COLO829 (cell line): ENCODE results near the gene KCNJ5.

ENCODE experiments used
- DNase-seq: peaks from one replicate; pipeline ENCODE4 v3.0.0; 2012; ENCODE audit warnings: low spot score

The KCNJ5 gene

DNA sequence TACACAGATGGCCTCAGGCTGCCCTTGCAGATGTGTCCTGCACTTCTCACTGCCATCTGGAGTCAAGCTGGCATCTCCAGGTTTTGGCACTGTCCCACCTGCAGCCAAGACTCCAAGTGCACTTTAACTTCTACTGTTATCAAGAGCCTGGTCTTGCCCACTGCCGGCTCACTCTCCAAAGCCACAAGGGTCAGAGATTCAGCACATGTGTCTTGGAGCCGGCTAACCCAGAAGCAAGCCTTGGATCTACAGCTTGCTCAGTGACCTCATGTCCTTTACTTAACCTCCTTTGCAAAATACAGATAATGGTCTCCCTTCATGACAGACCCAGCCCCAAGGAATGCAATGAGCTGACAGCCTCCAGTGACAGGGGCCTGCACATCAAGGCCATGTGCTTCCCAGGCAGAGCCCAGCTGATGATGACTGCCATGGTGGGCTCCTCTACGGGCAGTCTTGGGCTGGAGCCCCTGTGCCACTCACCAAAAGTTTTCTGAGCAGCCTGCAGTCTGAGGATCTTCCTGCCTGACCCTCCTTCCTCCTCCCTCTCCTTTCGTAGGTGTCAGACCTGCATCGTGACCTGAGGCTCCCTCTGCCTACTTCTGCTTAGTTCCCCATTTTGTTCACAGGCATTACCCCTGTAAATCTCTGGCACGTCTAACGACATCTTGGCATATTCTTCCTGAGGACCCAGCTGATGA lies 42.5 kb downstream of the KCNJ5 start:
- no peak for DNase-seq

DNA sequence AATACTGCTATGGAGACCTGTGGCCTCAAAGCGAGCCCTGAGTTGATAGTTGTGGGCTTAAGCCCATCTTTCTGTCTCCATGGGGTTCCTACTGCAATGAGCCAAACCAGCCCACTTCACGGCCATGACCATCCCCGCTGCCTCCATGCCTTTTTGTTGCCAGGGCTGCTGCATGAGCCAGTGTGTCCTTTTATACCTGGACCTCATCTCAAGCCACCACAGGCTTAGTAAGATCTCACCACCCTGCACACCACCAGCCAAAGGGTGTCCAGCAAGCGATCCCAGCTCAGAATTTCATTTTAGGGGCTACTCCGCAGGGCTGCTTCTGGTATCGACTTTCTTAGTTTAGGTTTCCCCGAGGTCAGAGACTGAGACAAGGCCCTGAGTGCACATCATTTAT lies 43.2 kb downstream of the KCNJ5 start:
- DNase-seq, result no peak

DNA sequence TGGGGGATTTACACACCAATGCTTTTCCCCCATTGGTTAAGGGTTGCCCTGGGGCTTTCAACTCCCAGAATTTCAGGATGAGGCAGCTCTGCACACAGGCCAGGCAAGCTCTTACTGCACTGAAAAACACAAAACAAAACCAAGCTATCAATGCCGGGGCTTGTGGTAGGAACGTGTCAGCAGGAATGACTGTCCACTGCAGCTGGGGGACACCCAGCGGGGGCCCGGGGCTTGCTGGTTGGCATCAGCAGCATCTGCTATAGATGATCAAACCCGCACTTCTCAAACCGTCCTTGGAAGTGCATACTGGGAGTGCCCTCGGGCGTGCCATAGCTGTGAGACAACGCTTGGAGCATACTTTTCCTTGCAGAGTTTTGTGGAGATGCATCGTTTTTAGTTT lies 43.8 kb downstream of the KCNJ5 start:
- no peak for DNase-seq

DNA sequence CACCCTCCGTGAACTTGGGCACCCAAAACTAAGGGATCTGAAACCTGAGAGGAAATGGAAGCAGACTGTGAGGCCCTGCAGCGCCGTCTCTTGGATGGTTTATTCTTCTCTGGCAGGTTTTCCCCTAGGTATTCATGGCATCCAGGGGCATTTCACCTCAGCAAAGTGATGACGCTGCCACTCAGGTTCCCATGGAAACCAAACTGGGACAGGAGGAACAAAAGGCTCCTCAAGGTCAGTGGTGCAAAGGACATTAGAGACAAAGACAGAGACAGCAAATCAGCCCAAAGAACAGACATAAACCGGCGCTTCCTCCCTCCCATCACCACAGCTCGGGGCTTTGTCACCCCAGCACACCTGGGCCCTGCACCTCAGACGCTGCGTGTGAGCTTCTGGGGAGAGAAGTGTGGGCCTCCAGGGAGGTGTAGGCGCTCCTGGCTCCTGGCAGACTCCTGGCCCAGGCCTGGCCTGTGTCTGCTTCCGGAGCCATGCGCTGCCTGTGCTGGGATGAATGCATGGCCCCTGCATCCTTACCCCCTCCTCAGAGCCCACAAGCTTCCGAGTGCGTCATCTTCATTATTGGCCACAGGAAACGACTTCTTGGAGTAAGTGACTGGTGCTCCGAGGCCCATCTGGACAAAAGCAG lies 45.6 kb downstream of the KCNJ5 start:
- no peak for DNase-seq

DNA sequence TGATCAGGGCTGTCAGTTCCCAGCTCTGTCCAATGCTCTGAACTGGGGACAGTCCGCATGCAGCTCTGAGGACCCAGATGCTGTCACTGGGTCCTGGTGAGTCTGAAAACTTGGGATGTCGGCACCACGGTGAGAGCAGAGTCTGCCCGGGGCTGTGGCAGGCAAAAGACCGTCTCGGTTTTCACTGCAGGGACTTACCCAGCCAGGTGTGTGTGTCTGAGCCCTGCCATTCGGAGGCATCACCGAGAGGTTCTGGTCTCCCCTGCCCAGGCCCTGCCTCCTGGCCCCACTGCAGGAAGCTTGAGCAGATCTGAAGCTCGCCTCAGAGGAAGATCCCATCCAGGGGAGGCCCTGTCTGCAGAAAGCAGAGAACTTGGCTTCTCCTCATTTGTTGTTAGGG lies 46.3 kb downstream of the KCNJ5 start:
- no peak for DNase-seq

DNA sequence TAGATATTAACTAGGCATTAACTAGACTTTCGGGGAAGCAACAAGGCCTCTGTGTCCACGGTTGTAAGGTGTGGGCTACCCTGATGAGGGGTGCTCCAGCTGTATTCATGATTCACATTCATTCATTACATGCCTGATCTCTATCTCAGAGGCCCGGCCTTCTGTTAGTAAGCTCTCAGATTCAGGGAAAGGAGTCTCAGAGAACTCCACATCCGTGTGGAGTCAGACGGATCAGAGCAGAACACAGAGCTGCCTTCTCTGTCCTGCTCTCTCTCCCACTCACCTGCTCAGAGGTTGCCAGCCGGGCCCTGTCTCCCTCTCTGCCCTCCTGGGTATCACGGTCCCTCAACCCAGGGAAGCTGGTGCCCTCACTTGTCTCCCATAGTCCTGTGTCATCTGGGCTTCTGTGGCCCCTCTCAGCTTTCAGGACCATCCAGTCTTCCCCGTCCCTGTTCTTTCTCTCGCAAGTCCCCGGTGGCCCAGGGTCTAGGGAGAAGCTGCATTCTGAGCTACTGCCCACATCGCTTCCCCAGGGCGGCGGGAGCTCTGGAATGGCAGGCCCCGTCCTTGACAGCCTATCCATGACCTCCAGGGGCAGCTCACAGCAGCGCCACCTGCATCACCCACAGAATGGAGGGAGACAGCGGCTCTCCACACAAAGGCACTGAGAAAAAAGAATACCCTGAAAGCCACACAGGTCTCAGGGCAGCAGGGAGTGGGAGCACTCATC lies 47.2 kb downstream of the KCNJ5 start:
- no peak for DNase-seq

DNA sequence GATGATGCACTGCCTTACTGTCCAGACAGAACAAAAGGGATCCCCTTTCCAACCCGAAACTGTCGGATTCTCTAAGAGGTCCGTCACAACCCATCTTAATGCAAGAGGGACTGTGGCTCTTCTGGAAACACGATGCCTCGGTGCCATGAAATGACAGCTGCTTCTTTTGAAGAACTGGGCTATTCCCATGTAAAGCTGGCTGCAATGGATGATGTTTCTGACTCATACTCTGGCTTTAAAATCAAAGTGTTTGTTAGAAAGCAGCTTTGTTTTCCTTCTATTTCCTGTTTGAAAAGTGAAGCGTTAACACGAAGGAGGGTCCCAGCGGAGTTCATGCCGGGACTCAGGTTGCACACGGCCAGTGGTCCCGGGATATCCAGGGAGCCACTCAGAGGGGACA lies 48.4 kb downstream of the KCNJ5 start:
- peak; percentile 49 for DNase-seq

DNA sequence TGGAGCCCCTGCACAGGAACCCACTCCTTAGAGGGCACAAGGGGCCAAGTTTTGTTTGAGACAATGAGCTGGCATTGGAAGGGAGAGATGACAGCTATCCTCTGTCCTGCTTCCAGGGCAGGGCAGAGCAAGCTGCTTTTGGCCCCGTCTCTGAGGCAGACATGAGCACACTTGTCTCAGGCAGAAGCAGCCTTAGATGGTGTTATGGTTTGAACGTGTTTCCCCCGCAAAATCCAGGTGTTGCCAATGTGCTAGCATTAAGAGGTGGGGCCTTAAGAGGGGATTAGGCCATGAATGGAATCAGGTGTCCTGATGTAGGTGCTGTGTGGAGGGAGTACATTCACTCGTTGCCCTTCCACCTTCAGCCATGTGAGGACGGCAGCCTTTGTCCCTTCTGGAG lies 49.0 kb downstream of the KCNJ5 start:
- no peak for DNase-seq

DNA sequence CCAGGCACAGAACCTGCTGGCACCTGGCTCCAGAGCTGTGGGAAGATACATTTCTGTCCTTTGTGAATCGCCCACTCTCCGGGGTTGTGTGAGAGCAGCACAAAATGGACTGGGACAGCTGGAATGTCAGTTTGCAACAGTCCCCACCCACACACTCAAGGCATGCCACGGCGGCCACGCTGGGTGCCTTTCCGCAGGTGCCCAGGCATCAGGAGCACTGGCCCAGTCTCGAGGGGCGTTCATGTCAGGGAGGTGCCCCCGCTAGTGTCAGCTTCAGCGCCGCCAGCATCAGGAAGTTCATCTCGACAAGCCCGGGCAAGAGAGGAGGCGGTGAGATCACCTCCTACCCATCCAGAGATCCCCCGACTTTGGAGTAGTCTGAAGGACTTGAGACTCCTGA lies 49.4 kb downstream of the KCNJ5 start:
- DNase-seq, result no peak

DNA sequence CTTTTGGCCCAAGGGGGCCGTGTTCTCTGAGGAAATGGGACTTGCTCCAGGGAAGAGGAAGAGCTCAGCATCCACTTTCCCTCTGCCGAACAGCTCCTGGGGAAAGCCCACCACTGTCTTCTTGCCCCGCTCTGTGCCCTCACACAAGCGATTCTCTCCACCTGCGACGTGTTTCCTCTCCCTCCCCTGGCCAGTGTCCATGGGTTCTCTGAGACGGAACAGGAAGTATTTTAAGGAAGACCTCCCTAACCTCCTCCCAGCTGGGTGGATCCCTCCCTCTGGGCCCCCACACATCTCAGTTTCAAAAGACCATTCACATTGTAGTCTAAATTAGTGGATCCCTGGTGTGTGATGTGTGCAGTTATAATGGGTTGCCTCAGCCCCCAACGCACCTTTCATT lies 50.0 kb downstream of the KCNJ5 start:
- no peak for DNase-seq

DNA sequence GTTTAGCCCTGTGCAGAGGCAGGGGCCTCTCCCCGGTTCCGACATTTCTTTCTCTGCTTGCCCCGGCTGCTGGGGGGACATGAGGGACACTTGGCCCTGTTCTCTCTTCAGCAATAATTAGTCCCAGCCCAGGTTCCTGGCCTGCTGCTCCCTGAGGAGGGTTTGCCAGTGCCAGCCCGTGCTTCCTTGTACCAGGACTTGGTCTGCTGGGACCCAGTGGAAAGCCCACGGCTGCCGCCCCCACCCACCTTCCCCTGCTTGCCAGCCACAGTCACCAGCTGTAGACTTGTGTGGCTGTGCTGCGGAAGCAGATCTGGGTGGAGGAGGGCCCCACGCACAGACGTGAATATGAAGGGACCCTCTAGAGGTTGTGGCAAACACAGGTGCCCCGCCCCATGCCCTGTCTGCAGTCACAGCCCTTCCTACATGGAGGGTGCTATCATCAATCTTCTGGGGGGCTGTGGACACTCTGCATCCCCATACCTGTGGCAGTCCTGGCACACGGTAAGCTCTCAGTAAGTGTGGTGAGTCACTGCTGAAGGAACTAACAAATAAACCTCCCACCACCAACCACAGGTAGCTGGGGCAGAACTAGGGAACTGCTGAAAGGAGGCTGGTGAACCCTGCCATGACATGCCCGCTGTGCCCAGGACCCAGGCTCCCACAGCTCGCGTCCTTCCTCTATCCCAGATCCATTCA lies 50.6 kb downstream of the KCNJ5 start:
- no peak for DNase-seq

DNA sequence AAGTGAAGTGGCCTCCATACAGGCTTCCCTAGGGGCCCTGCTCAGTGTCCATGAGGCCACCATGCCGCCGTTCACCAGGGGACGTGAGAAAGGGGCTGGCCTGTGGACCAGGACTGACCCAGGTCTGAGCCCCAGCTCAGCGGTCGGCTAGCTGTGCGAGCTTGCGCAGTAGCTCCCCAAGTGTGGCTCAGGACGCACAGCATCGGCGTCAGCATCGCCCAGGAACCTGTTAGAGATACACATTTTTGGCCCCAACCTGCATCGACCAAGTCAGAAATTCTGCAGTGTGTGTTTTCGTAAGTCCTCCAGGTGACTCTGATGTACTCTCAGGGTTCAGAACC lies 51.1 kb downstream of the KCNJ5 start:
- DNase-seq, result no peak

DNA sequence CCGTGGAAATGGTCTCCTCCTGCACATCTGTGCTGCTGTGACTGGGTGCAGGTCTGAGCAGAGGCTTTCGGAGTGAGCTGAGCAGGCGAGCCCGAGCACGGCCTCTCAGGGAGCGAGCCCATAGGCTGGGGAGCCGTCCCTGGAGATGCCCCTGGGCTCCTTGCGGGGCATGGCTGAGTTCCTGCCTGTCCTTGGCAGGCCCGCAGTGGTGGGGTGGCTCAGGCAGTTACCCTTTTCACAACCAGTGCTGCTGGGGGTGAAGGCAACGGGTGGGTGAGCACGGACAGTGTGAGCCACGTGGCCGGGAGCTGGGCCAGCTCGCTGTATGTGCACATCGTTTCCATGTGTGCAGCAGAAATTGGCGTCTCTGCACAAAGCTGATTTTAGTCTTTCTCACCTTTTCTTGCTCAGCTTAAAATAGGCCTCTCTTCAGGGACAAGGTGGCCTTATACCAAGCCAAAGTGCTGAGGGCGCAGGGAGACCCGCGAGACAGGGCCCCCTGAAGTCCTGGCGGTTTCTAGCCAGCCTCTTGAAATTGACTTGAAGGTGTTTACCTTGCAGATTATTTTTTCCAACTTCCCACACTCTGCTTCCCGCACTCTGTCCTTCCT lies 51.8 kb downstream of the KCNJ5 start, which contains the start of gene TP53AIP1:
Gene TP53AIP1 (minus strand): TSS at position 55 of the 611 bp plus-strand sequence. CDS start 5,053 bp downstream, outside the sequence.
- no peak for DNase-seq

DNA sequence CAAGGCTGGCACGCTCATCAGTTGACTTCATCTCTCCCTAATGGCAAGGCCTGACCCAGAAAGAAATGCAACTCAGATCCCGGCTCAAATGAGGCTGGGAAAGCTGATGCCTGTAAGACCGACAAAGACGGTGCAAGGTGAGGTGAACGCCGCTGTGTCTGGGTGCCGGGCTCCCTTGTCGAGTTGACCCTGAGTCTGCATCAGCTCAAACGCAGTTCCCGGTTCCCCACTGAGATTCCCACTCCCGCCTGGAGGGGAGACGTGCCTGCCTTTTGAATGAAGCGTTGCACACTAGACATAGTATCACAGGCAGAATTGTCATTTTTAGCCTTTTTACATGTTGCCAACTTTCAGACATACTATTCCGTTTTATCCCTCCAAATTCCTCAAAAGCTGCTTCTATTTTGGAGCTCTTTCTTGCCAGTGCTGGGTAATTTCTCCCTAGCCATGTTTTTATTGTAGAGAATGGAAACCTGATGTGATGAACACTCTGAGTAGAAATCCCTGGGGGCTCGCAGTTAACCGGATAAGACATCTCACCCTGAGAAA lies 52.3 kb downstream of the KCNJ5 start:
- DNase-seq, result no peak

DNA sequence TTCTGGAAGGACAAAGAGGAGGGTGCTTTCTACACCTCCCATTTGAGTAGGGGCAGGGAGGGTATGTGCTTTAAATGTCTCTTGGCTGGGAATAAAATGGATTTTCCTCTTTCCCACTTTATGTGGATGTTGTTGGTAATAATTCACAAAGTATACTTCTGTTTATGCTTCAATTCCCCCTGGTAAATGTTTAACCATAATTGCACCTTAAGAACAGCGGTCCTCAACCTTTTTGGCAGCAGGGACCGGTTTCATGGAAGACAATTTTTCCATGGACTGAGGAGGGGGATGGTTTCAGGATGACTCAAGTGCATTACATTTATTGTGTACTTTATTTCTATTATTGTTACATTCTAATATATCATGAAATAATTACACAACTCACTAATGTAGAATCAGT lies 55.5 kb downstream of the KCNJ5 start:
- DNase-seq, result no peak

DNA sequence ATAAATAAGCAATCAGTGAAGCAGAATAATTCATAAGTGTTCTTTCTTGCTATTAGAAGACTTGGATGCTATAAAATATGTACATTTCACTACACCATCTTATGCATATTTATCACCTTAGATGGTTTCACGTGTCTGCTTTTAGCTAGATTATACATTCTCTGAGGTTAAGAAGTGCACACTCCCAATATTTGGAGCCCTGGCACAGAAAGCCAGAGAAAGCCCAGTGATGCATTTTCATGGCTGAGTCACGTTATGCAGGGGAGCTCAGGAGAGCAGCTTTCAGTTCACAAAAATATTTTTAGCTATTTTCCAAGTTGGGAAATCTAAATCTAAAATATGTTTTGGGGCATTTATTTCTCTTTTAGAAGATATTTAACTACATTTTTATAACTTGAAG lies 56.6 kb downstream of the KCNJ5 start:
- DNase-seq, result no peak

DNA sequence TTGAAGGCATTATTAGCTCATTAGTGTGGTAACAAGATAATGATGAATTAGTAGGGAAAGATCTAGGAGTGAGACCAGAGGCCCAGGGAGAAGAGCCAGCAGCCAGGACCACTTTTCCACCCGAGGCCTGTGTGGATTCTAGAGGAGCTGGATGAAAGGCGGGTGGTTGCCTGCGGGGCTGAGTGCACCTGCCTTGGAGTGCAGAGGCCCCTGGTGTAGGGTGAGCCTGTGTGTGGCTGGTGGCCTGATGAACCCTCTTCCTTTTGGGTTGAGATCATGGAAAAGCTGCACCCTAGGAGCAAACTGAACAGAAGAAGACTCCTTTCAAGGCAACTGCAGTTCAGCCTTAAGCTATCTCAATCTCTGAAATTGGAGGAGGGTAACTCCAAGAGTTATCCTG lies 57.4 kb downstream of the KCNJ5 start:
- no peak for DNase-seq

DNA sequence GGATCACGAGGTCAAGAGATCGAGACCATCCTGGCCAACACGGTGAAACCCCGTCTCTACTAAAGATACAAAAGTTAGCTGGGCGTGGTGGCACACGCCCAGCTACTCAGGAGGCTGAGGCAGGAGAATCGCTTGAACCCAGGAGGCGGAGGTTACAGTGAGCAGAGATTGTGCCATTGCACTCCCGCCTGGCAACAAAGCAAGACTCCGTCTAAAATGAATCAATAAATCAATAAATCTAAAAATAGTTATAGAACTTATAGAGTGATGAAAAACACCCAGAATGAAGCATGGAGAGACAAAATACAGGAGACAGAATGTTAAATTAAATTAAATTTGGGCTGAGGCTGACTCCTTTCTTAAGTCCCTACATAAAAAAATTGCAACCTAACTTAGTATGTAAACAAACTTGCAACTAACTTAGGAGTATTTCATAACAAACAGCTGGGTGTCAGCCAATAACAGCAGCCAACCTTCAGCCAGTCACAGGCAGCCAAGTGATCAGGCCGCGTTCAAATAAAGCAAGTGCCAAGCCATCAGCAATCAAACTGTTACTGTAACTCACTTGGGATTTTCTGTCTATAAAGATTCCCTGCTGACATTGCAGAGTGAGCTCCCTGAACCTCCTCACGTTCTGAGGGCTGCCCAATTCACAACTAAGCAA lies 58.8 kb downstream of the KCNJ5 start:
- DNase-seq, result no peak

DNA sequence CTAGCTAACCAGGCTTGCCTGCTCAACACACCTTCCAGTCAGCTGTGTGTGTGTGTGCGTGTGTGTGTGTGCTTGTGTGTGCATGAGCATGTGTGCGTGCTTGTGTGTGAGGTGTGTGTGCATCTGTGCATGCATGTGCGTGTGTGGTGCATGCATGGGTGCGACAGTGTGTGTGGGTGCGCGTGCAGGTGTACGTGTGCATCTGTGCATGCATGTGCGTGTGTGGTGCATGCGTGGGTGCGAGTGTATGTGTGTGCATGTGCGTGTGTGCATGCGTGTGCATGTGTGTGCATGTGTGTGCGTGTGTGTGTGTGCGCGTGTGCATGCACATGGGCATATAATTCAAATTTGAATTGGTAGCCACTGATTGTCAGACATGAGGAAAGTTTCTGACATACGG lies 62.0 kb downstream of the KCNJ5 start:
- DNase-seq, result no peak

DNA sequence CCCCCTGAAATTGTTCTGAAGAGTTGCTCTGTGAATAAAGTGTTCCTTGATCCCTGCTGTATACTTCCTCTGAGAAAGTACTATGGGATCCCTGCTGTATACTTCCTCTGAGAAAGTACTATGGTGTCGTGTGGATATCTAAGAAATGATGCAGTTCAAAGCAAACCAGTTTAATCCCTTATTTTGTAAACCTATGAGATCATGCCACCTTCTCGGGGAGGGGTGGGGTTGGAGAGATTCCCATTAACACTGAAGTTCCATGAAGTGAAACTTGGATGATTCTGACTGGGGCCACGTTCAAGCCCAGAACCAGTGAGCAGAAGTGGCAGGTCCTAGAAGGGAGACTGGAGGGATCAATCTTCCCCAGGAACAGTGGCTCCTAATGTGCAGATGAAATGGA lies 64.5 kb downstream of the KCNJ5 start:
- DNase-seq, result no peak

DNA sequence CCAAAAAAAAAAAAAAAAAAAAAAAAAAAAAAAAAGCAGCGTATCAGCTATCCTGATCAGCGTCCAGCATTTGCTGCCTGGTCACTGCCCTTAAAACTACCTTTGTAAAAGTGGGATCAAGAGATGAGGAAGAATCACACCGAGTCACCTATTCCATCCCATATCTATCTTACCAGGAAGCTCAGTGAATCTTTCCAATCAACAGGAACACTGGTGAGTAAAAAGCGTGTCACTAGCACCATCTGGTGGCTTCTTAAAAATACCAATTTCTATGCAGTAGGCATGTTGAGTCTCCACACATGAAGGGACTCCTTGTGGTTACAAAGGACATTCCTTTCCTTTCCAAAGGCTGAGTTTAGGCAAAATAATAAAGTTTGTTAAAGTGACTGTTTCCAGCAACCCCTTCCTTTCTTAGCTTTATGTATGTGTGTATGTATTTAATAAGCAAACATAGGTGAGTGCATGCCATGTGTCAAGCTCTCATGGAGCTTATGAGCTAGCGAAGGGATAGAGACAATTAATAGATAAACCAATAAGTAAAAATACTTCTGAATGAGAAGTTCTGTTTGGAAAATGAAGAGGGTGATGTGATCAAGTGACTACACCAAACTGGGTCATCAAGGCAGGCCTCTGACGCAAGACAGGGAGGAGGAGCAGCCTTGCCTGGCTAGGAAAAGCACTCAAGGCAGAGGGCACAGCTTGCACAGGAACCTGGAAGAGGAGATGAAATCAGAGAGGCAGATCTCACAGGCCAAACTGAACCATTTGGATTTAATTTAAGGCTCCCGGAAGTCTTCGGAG lies 65.4 kb downstream of the KCNJ5 start:
- DNase-seq, result peak; percentile 76
